Measurements from ENCODE around the gene ZDHHC11B.
"Not testable (repeated sequence)": the region's sequence is repeated elsewhere in the genome, so short reads cannot be mapped to it uniquely, and the experiment has no call there.

ZDHHC11B gene

GRCh38 chr5:801472-801871 lies 16.9 kb upstream of the ZDHHC11B start:
- no peak for TF ChIP-seq CTCF (IDR thresholded peaks at IDR 0.05; ENCODE audit: insufficient read depth, low read depth, low read length, missing control alignments)

GRCh38 chr5:801055-801454 lies 16.5 kb upstream of the ZDHHC11B start:
- DNase-seq (ENCODE audit: low read depth); H3K4me3 ChIP-seq (ENCODE audit: low read depth, low read length): not testable (repeated sequence)

More at GRCh38 chr5:801472-801871, 16.9 kb upstream of the ZDHHC11B start:
- DNase-seq (ENCODE audit: low read depth) = no peak
- no peak overlapping the region for H3K4me3 ChIP-seq (ENCODE audit: low read depth, low read length)

- DNase-seq (ENCODE audit: low read depth); H3K4me3 ChIP-seq (ENCODE audit: low read depth, low read length): not testable (repeated sequence)
Measured at GRCh38 chr5:798505-799138, 14.1 kb upstream of the ZDHHC11B start.

- not testable (repeated sequence) for H3K4me3 ChIP-seq (ENCODE audit: low read depth, low read length); DNase-seq (ENCODE audit: low read depth)
Measured at GRCh38 chr5:797986-798385, 13.5 kb upstream of the ZDHHC11B start.

- not testable (repeated sequence) for DNase-seq (ENCODE audit: low read depth); H3K4me3 ChIP-seq (ENCODE audit: low read depth, low read length)
Measured at GRCh38 chr5:795873-796272, 11.3 kb upstream of the ZDHHC11B start.

GRCh38 chr5:794948-795347 lies 10.4 kb upstream of the ZDHHC11B start:
- H3K4me3 ChIP-seq (ENCODE audit: low read depth, low read length); DNase-seq (ENCODE audit: low read depth): not testable (repeated sequence)

GRCh38 chr5:788703-789102 lies 4.2 kb upstream of the ZDHHC11B start:
- not testable (repeated sequence) for DNase-seq (ENCODE audit: low read depth); H3K4me3 ChIP-seq (ENCODE audit: low read depth, low read length)

GRCh38 chr5:787857-788233 lies 3.3 kb upstream of the ZDHHC11B start:
- DNase-seq (ENCODE audit: low read depth); H3K4me3 ChIP-seq (ENCODE audit: low read depth, low read length): not testable (repeated sequence)

- not testable (repeated sequence) for H3K4me3 ChIP-seq (ENCODE audit: low read depth, low read length); DNase-seq (ENCODE audit: low read depth)
Measured at GRCh38 chr5:787224-787856, 2.8 kb upstream of the ZDHHC11B start.

- DNase-seq (ENCODE audit: low read depth) = not testable (repeated sequence)
Measured at GRCh38 chr5:785181-785705, 714 bp upstream of the ZDHHC11B start.

GRCh38 chr5:783881-784427 lies 575 bp downstream of the ZDHHC11B start:
- peak overlapping the region; percentile 4 for H3K4me3 ChIP-seq (ENCODE audit: low read depth, low read length)
- DNase-seq (ENCODE audit: low read depth) = not testable (repeated sequence)

More at GRCh38 chr5:785181-785705, 714 bp upstream of the ZDHHC11B start:
- H3K4me3 ChIP-seq (ENCODE audit: low read depth, low read length) = not testable (repeated sequence)

- DNase-seq (ENCODE audit: low read depth); H3K4me3 ChIP-seq (ENCODE audit: low read depth, low read length): not testable (repeated sequence)
Measured at GRCh38 chr5:783049-783802, 1.3 kb downstream of the ZDHHC11B start.

GRCh38 chr5:782356-782755 lies 2.2 kb downstream of the ZDHHC11B start:
- DNase-seq (ENCODE audit: low read depth); H3K4me3 ChIP-seq (ENCODE audit: low read depth, low read length): not testable (repeated sequence)

- not testable (repeated sequence) for DNase-seq (ENCODE audit: low read depth); H3K4me3 ChIP-seq (ENCODE audit: low read depth, low read length)
Measured at GRCh38 chr5:780571-780970, 4.0 kb downstream of the ZDHHC11B start.

- DNase-seq (ENCODE audit: low read depth) = not testable (repeated sequence)
Measured at GRCh38 chr5:778967-779366, 5.6 kb downstream of the ZDHHC11B start.

GRCh38 chr5:778421-778820 lies 6.1 kb downstream of the ZDHHC11B start:
- not testable (repeated sequence) for H3K4me3 ChIP-seq (ENCODE audit: low read depth, low read length); DNase-seq (ENCODE audit: low read depth)

More at GRCh38 chr5:778967-779366, 5.6 kb downstream of the ZDHHC11B start:
- H3K4me3 ChIP-seq (ENCODE audit: low read depth, low read length) = not testable (repeated sequence)

All from GM12865 (cell line).